Astrocyte of the cerebellum (primary cell): Measurements from ENCODE around the gene CREG2.
"Not testable (repeated sequence)": the region's sequence is repeated elsewhere in the genome, so short reads cannot be mapped to it uniquely, and the experiment has no call there.

Experiments
- DNase-seq: peaks from one replicate; pipeline ENCODE4 v3.0.0-alpha.2; 2011; ENCODE audit warnings: low read depth
- H3K4me3 ChIP-seq: 2 replicates; pipeline ENCODE4 v1.5.1; 2011; ENCODE audit warnings: mild to moderate bottlenecking, low read depth, low read length, moderate library complexity
- CTCF ChIP-seq: IDR thresholded peaks from 2 replicates; pipeline ENCODE4 v1.5.1; 2012; ENCODE audit warnings: low read length, low read depth, moderate library complexity, mild to moderate bottlenecking; ENCODE audit errors: missing control alignments
- in situ Hi-C: cut with HindIII; loops from 2 replicates; pipeline ENCODE4 v1.10.0; 2017; ENCODE audit warnings: low sequenced_read_pairs

The CREG2 gene

GRCh38 chr2:101355401-101356054 is 31.8 kb downstream of the CREG2 start:
- no peak for DNase-seq
- in situ Hi-C loops: no loop called here
- no peak for TF ChIP-seq CTCF
- H3K4me3 ChIP-seq: no peak overlapping the region

DNA sequence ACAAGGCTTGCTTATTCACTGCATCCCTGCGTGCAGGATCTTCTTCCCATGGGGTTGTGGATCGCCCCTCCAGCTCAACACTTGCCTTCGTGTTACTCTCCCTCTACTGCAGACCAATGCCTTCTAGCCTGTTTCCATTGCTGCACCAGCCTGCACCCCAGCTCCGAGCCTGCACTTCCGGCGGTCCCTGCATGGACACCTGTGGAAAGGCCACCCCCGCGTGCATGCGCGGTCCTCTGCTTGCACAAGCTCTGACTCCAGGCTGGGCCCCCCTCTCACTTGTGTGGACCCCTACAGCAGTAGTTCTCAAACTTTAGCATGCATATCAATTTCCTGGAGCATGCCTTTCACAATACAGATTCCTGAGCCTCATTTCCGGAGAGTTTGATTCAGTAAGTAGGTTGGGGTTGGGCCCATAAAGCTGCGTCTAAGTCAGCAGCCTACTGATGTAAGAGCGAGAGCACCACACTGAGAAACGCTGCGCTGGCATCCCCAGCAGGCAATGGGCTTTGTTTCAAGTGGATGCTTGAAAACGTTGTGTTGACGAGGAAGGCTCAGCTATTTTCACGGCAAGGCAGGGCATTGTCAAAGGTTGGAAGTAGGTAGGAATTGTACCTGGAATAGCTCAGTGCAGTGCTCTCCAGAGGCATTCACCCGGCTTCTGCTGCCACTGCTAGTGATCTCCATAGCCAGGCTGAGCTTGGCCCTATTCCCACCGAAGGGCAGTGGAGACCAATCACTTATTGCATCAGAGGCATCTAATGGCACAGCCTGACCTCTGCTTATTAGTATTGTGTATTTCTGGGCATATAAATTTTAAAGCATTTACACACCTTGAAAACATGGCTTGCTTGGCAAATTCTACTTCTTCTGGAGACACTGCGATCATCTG is 32.6 kb downstream of the CREG2 start:
- TF ChIP-seq CTCF: no peak
- no peak for DNase-seq
- no peak overlapping the region for H3K4me3 ChIP-seq
- in situ Hi-C loops: no loop called here

DNA sequence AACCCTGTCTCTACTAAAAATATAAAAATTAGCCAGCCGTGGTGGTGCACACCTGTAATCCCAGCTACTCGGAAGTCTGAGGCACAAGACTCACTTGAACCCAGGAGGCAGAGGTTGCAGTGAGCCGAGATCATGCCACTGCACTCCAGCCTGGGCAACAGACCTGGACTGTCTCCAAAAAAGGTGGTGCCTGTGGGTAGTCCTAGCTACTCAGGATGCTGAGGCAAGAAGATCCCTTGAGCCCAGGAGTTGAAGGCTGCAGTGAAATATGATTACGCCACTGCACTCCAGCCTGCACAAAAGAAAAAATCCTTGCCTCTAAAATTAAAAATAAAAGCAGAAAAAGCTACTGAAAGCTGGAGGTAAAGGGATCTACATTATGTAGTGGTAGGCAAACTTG is 34.7 kb downstream of the CREG2 start:
- in situ Hi-C loops, DNase-seq, H3K4me3 ChIP-seq: not testable (repeated sequence)

GRCh38 chr2:101351207-101351606 is 36.1 kb downstream of the CREG2 start:
- TF ChIP-seq CTCF: no peak
- no peak overlapping the region for H3K4me3 ChIP-seq
- no peak for DNase-seq
- in situ Hi-C loops: no loop called here

DNA sequence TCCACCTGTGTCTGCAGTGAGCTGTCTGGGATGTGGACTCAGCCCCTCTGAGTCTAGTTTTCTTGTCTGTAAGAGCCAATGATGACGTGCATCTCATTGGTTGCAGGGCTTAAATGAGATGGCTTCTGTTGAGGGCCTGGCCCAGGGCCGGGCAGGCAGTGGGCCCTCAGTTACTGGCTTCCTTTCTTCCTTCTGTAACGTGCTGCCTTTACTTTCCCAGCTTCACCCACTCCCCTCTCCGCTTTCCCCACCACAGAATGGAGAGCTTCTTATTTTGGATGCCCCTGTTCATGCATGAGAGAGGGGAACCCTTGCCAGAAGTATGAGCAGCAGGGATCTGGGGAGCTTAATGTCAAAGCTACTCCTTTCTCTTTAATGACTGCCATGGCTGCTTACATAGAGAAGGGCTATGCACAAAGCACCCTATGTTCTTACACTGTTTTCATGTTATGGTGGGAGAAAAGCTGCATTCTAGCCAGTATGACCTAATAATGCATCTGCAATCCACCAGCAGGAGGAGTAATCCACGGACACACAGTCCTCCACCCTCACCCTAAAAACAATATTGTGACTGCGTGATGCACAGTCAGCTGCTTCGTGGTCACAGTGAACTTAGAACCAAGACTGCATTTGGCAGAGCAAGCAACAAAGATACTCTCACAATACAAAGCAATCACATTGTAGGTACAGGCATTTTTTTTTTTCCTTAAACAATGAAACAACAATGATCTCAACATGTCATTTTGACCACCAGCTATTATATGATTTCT is 37.2 kb downstream of the CREG2 start:
- in situ Hi-C loops: no loop called here
- peak; percentile 38 for DNase-seq
- no peak overlapping the region for H3K4me3 ChIP-seq
- peak; percentile 56 for TF ChIP-seq CTCF

- in situ Hi-C loops: no loop called here
- H3K4me3 ChIP-seq: no peak overlapping the region
- no peak for TF ChIP-seq CTCF
- no peak for DNase-seq
These were observed 38.4 kb downstream of the CREG2 start for GRCh38 chr2:101348883-101349282.
